T-helper 2 cell treated with Interferon-gamma antibody and Interleukin-4, amounts not matched to agents 100 ng/mL and 5 ng/mL, for 36 hours (primary cell): ENCODE data around the gene SEC14L2. TPM values are rescaled to one million over a fixed set of nuclear protein-coding genes. Genes with fewer than 3 reads are reported as not detected.

Experiments
- total RNA-seq: library from RNA; stranded (reverse); gene quantifications from 2 replicates; pipeline ENCODE4 v1.2.3, GENCODE V29; 2022

SEC14L2 gene
- total RNA-seq, 1 donor from 2014 or later: 9.5 TPM

Other genes with a start within 250 kb of the SEC14L2 start
- 502 and 522 TPM in 2 replicates for gene LIF, start 150.3 kb upstream of the SEC14L2 start, total RNA-seq
- gene OSM, start 130.2 kb upstream of the SEC14L2 start, total RNA-seq: 237 and 246 TPM in 2 replicates
- gene CASTOR1, start 107.5 kb upstream of the SEC14L2 start, total RNA-seq: 23.2 and 24.8 TPM in 2 replicates
- gene TBC1D10A, start 70.1 kb upstream of the SEC14L2 start, total RNA-seq: 46.2 and 46.6 TPM in 2 replicates
- gene SF3A1, start 40.1 kb upstream of the SEC14L2 start, total RNA-seq: 261 and 276 TPM in 2 replicates
- 4.8 and 5.5 TPM in 2 replicates for gene CCDC157, start 40.0 kb upstream of the SEC14L2 start, total RNA-seq
- gene RNF215, start 9.6 kb upstream of the SEC14L2 start, total RNA-seq: 13.3 and 14.9 TPM in 2 replicates
- 50.5 and 51.2 TPM in 2 replicates for gene MTFP1, start 28.8 kb downstream of the SEC14L2 start, total RNA-seq
- gene SEC14L3, start 75.0 kb downstream of the SEC14L2 start, total RNA-seq: not detected in 2 replicates
- not detected in 2 replicates for gene SEC14L4, start 108.7 kb downstream of the SEC14L2 start, total RNA-seq
- gene SEC14L6, start 149.7 kb downstream of the SEC14L2 start, total RNA-seq: not detected in 2 replicates
- gene GAL3ST1, start 177.6 kb downstream of the SEC14L2 start, total RNA-seq: not detected in 2 replicates
- 74.6 and 80.8 TPM in 2 replicates for gene PES1, start 194.9 kb downstream of the SEC14L2 start, total RNA-seq
- gene TCN2, start 210.2 kb downstream of the SEC14L2 start, total RNA-seq: 0.57 and 1.00 TPM in 2 replicates
- gene SLC35E4, start 238.8 kb downstream of the SEC14L2 start, total RNA-seq: 2.4 and 2.6 TPM in 2 replicates